ENCODE data around the gene TTYH2.

Gene TTYH2

GRCh38 chr17:74194682-74195081 is 18.7 kb upstream of the TTYH2 start:
- peak; percentile 44 for DNase-seq

GRCh38 chr17:74196541-74197317 is 16.6 kb upstream of the TTYH2 start:
- peak; percentile 48 for DNase-seq

GRCh38 chr17:74197801-74198200 is 15.6 kb upstream of the TTYH2 start:
- no peak for DNase-seq

GRCh38 chr17:74198694-74199093 is 14.7 kb upstream of the TTYH2 start:
- no peak for DNase-seq

GRCh38 chr17:74199306-74200092 is 13.9 kb upstream of the TTYH2 start:
- DNase-seq, result peak; percentile 84

GRCh38 chr17:74200112-74200511 is 13.3 kb upstream of the TTYH2 start:
- DNase-seq, result no peak

GRCh38 chr17:74201250-74201649 is 12.1 kb upstream of the TTYH2 start:
- DNase-seq, result peak; percentile 97

GRCh38 chr17:74201948-74202347 is 11.4 kb upstream of the TTYH2 start:
- DNase-seq, result no peak

- DNase-seq, result peak; percentile 87
Observed at GRCh38 chr17:74202938-74203337, 10.4 kb upstream of the TTYH2 start.

- DNase-seq, result peak; percentile 98
Observed at GRCh38 chr17:74203439-74204240, 9.7 kb upstream of the TTYH2 start, which contains the start of gene RPL38. TSS of gene RPL38 (plus strand) at chr17:74203678. CDS start at chr17:74203956, 278 bp downstream.

- no peak for DNase-seq
Observed at GRCh38 chr17:74204474-74204873, 8.9 kb upstream of the TTYH2 start.

- DNase-seq, result no peak
Observed at GRCh38 chr17:74205274-74205673, 8.1 kb upstream of the TTYH2 start.

GRCh38 chr17:74206332-74206818 is 7.0 kb upstream of the TTYH2 start:
- DNase-seq, result no peak

- DNase-seq, result peak; percentile 67
Observed at GRCh38 chr17:74210191-74211140, 2.9 kb upstream of the TTYH2 start.

GRCh38 chr17:74211141-74211911 is 2.0 kb upstream of the TTYH2 start:
- no peak for DNase-seq

GRCh38 chr17:74211912-74212208 is 1.5 kb upstream of the TTYH2 start:
- DNase-seq, result no peak

- DNase-seq, result no peak
Observed at GRCh38 chr17:74212209-74212912, 1.0 kb upstream of the TTYH2 start.

GRCh38 chr17:74213861-74214391 is 555 bp downstream of the TTYH2 start:
- DNase-seq, result peak; percentile 45

- no peak for DNase-seq
Observed at GRCh38 chr17:74214484-74215341, 1.3 kb downstream of the TTYH2 start.

Data from NCI-H69 (cell line).